Keratinocyte (primary cell): ENCODE measurements around the gene ARHGEF6. TPM values are rescaled to one million over a fixed set of nuclear protein-coding genes. Genes with fewer than 3 reads are reported as not detected.

Experiments
- DNase-seq: peaks from one replicate; pipeline ENCODE4 v3.0.0-alpha.2; 2011; ENCODE audit warnings: low read depth, missing footprints, low spot score
- FAIRE-seq: peaks from 2 replicates; lab custom pipeline; 2011; peaks lifted over from hg19 to GRCh38; lab: Jason Lieb, UNC
- H2AFZ ChIP-seq: 2 replicates; pipeline ENCODE4 v1.6.0; 2012; ENCODE audit warnings: low read length, control low read depth, inconsistent platforms; ENCODE audit not compliant: control insufficient read depth
- H3K27ac ChIP-seq: 2 replicates; pipeline ENCODE4 v1.5.1; 2011; ENCODE audit warnings: low read length; ENCODE audit not compliant: control insufficient read depth, insufficient read depth
- H3K27me3 ChIP-seq: 3 replicates; pipeline ENCODE4 v1.6.0; 2011; ENCODE audit warnings: low read length; ENCODE audit not compliant: control insufficient read depth, insufficient read depth; ENCODE audit errors: extremely low read depth
- H3K36me3 ChIP-seq, 2 experiments: 2 replicates in 1 of 2; 3 replicates in 1 of 2; pipeline ENCODE4 v1.5.1; 2011; ENCODE audit warnings: low read length in 2 of 2, mild to moderate bottlenecking in 1 of 2; ENCODE audit not compliant: control insufficient read depth in 2 of 2, insufficient read depth in 2 of 2; ENCODE audit errors: extremely low read depth in 1 of 2
- H3K4me1 ChIP-seq: 3 replicates; pipeline ENCODE4 v1.5.1; 2011; ENCODE audit warnings: low read length; ENCODE audit not compliant: control insufficient read depth, insufficient read depth; ENCODE audit errors: extremely low read depth
- H3K4me2 ChIP-seq: 3 replicates; pipeline ENCODE4 v1.6.0; 2011; ENCODE audit warnings: low read depth, low read length; ENCODE audit not compliant: control insufficient read depth, insufficient read depth; ENCODE audit errors: extremely low read depth
- H3K4me3 ChIP-seq, 3 experiments: fragments of 200-600 bp in 1 of 3; sonication (generic) in 1 of 3; 2 replicates in 2 of 3; 3 replicates in 1 of 3; pipeline ENCODE4 v1.5.1; 2011 to 2016; ENCODE audit warnings: low read length in 3 of 3, mild to moderate bottlenecking in 3 of 3, control low read depth in 2 of 3, inconsistent platforms in 1 of 3, low read depth in 1 of 3, mixed read lengths in 1 of 3, mixed run types in 1 of 3, moderate library complexity in 1 of 3; ENCODE audit not compliant: control insufficient read depth in 2 of 3, insufficient read depth in 2 of 3; ENCODE audit errors: extremely low read depth in 1 of 3
- H3K79me2 ChIP-seq: 2 replicates; pipeline ENCODE4 v1.6.0; 2012; ENCODE audit warnings: low read length; ENCODE audit not compliant: control insufficient read depth, insufficient read depth
- H3K9ac ChIP-seq: 3 replicates; pipeline ENCODE4 v1.6.0; 2011; ENCODE audit warnings: low read length; ENCODE audit not compliant: control insufficient read depth, insufficient read depth; ENCODE audit errors: extremely low read depth
- H3K9me1 ChIP-seq: 3 replicates; pipeline ENCODE4 v1.6.0; 2011; ENCODE audit warnings: low read length; ENCODE audit not compliant: control insufficient read depth, insufficient read depth; ENCODE audit errors: extremely low read depth
- H3K9me3 ChIP-seq: 2 replicates; pipeline ENCODE4 v1.5.1; 2012; ENCODE audit warnings: low read depth, low read length; ENCODE audit not compliant: control insufficient read depth
- H4K20me1 ChIP-seq: 3 replicates; pipeline ENCODE4 v1.6.0; 2011; ENCODE audit warnings: low read length; ENCODE audit not compliant: control insufficient read depth, insufficient read depth; ENCODE audit errors: extremely low read depth
- CTCF ChIP-seq, 3 experiments: IDR thresholded peaks in 1 of 3; conservative IDR thresholded peaks in 1 of 3; optimal IDR thresholded peaks in 1 of 3; 2 replicates in 2 of 3; 3 replicates in 1 of 3; pipeline versions ENCODE3 to v1.5.1; 2011; ENCODE audit warnings: low read length in 3 of 3, mild to moderate bottlenecking in 3 of 3, moderate library complexity in 2 of 3, control low read depth in 1 of 3, inconsistent platforms in 1 of 3; ENCODE audit not compliant: insufficient read depth in 2 of 3; ENCODE audit errors: extremely low read depth in 1 of 3
- EZH2 ChIP-seq: IDR thresholded peaks from one replicate; pipeline ENCODE4 v1.6.1; 2012; ENCODE audit warnings: inconsistent platforms, mild to moderate bottlenecking, low read length, moderate library complexity
- dilution Hi-C: fragments of 300-500 bp; cut with MboI; formaldehyde crosslinking; loops from one replicate; pipeline ENCODE4 v1.7.0; 2020; ENCODE audit warnings: low sequenced_read_pairs; ENCODE audit not compliant: extremely low pct_ligation_motif_present
- polyA plus RNA-seq, 5 experiments: library from polyadenylated mRNA; depleted of rRNA in 3 of 5; stranded (reverse) in 3 of 5; stranded (forward) in 1 of 5; unstranded in 1 of 5; fragments of >200 nt; gene quantifications; 1 replicate in 1 of 5; 2 replicates in 3 of 5; 3 replicates in 1 of 5; pipeline versions ENCODE4 v1.2.1 to v1.2.3, GENCODE V29; 2011 to 2012; ENCODE audit warnings: missing spikeins in 2 of 5, low read depth in 1 of 5, low replicate concordance in 1 of 5

The ARHGEF6 gene
- polyA plus RNA-seq, 1 donor (not counting 4 experiments of a cell fraction or from before 2014, with no cell fraction given), result 0.18 TPM

GRCh38 chrX:136646602-136647239 is 134.0 kb downstream of the ARHGEF6 start:
- no peaks in the 10 kb centered on the region for H4K20me1 ChIP-seq
- FAIRE-seq, result no peak
- H3K9me1 ChIP-seq, result no peaks in the 10 kb centered on the region
- no peak overlapping the region for H3K9ac ChIP-seq
- H3K27ac ChIP-seq, result no peak overlapping the region
- no peak for TF ChIP-seq CTCF (optimal IDR thresholded peaks at IDR 0.05 in 1 of 3, IDR thresholded peaks at IDR 0.05 in 1 of 3, conservative IDR thresholded peaks at IDR 0.05 in 1 of 3; ENCODE audit: extremely low read depth in 1 of 3, insufficient read depth in 2 of 3, low read length in 3 of 3)
- no peak for TF ChIP-seq EZH2
- H3K4me3 ChIP-seq, result no peak overlapping the region
- H3K27me3 ChIP-seq, result no peaks in the 10 kb centered on the region
- H3K36me3 ChIP-seq, result no peaks in the 10 kb centered on the region
- H3K4me2 ChIP-seq, result no peak overlapping the region
- no peaks in the 10 kb centered on the region for H3K4me1 ChIP-seq
- H2AFZ ChIP-seq, result no peak overlapping the region
- no peaks in the 10 kb centered on the region for H3K79me2 ChIP-seq
- H3K9me3 ChIP-seq, result no peaks in the 10 kb centered on the region
- dilution Hi-C loops, result no loop called here
- no peak for DNase-seq

DNA sequence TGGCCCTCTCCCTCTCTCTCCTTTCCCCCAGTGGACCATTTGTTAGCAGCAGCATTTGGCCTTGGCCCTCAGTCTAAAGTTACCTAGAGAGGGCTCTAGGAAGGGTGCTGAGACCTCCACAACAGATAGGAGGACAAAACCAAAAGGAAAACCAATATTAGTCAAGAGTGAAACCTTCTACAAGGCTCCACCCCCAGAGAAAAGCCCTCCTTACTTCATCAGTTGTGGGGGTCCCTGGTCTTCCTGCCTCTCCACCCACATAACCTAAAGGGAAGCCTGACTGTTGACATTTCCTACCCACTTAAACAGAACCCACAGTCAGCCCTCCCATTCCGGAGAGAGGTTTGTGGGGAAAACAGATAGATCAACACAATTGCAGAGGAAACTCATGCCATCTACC is 137.5 kb downstream of the ARHGEF6 start:
- Histone ChIP-seq H3K27ac (no peak overlapping the region), H3K79me2 (no peaks in the 10 kb centered on the region), H3K4me2 (no peak overlapping the region), H3K9me1 (no peaks in the 10 kb centered on the region), H3K27me3 (no peaks in the 10 kb centered on the region), H3K4me3 (no peak overlapping the region), H3K9me3 (no peaks in the 10 kb centered on the region), H3K36me3 (no peaks in the 10 kb centered on the region), H3K4me1 (no peaks in the 10 kb centered on the region), H2AFZ (no peak overlapping the region), H3K9ac (no peak overlapping the region), H4K20me1 (no peaks in the 10 kb centered on the region)
- FAIRE-seq (no peak), DNase-seq (no peak)
- dilution Hi-C loops, result no loop called here
- TF ChIP-seq EZH2 (no peak), CTCF (optimal IDR thresholded peaks at IDR 0.05 in 1 of 3, IDR thresholded peaks at IDR 0.05 in 1 of 3, conservative IDR thresholded peaks at IDR 0.05 in 1 of 3; ENCODE audit: extremely low read depth in 1 of 3, insufficient read depth in 2 of 3, low read length in 3 of 3) (no peak)
